Measurements from ENCODE around the gene RBMS3.

The RBMS3 gene

GRCh38 chr3:29537889-29538609, 257.2 kb downstream of the RBMS3 start:
- DNase-seq, result no peak

GRCh38 chr3:29538610-29538958, 257.7 kb downstream of the RBMS3 start:
- DNase-seq, result no peak

GRCh38 chr3:29540544-29540943, 259.7 kb downstream of the RBMS3 start:
- DNase-seq, result no peak

- no peak for DNase-seq
Observed at GRCh38 chr3:29544701-29545363, 264.0 kb downstream of the RBMS3 start.

GRCh38 chr3:29545615-29546014, 264.7 kb downstream of the RBMS3 start:
- DNase-seq, result no peak

- DNase-seq, result no peak
Observed at GRCh38 chr3:29552051-29552450, 271.2 kb downstream of the RBMS3 start.

- DNase-seq, result no peak
Observed at GRCh38 chr3:29554566-29554965, 273.7 kb downstream of the RBMS3 start.

GRCh38 chr3:29555590-29555989, 274.7 kb downstream of the RBMS3 start:
- DNase-seq, result no peak

- no peak for DNase-seq
Observed at GRCh38 chr3:29557186-29557585, 276.3 kb downstream of the RBMS3 start.

- no peak for DNase-seq
Observed at GRCh38 chr3:29557825-29558224, 277.0 kb downstream of the RBMS3 start.

GRCh38 chr3:29559741-29560465, 279.0 kb downstream of the RBMS3 start:
- DNase-seq, result no peak

- DNase-seq, result no peak
Observed at GRCh38 chr3:29561651-29562149, 280.8 kb downstream of the RBMS3 start.

- no peak for DNase-seq
Observed at GRCh38 chr3:29565236-29565635, 284.4 kb downstream of the RBMS3 start.

- DNase-seq, result no peak
Observed at GRCh38 chr3:29567501-29567900, 286.6 kb downstream of the RBMS3 start.

GRCh38 chr3:29568355-29568754, 287.5 kb downstream of the RBMS3 start:
- no peak for DNase-seq

GRCh38 chr3:29576181-29576580, 295.3 kb downstream of the RBMS3 start:
- DNase-seq, result no peak

GRCh38 chr3:29576675-29577074, 295.8 kb downstream of the RBMS3 start:
- no peak for DNase-seq

GRCh38 chr3:29577250-29577649, 296.4 kb downstream of the RBMS3 start:
- no peak for DNase-seq

GRCh38 chr3:29581311-29581710, 300.4 kb downstream of the RBMS3 start:
- no peak for DNase-seq

GRCh38 chr3:29582273-29582672, 301.4 kb downstream of the RBMS3 start:
- DNase-seq, result no peak

- no peak for DNase-seq
Observed at GRCh38 chr3:29583861-29584260, 303.0 kb downstream of the RBMS3 start.

GRCh38 chr3:29585368-29585767, 304.5 kb downstream of the RBMS3 start:
- DNase-seq, result no peak

- DNase-seq, result no peak
Observed at GRCh38 chr3:29587340-29587739, 306.5 kb downstream of the RBMS3 start.

GRCh38 chr3:29590012-29590411, 309.1 kb downstream of the RBMS3 start:
- DNase-seq, result no peak
